Epithelial cell of proximal tubule (primary cell): ENCODE results near the gene DCAF4. TPM values are rescaled to one million over a fixed set of nuclear protein-coding genes. Genes with fewer than 3 reads are reported as not detected.

ENCODE experiments used
- DNase-seq: peaks from one replicate; pipeline ENCODE4 v3.0.0-alpha.2; 2011; ENCODE audit warnings: low read depth
- H3K4me3 ChIP-seq: 2 replicates; pipeline ENCODE4 v1.5.1; 2011; ENCODE audit warnings: low read depth, mild to moderate bottlenecking, low read length
- CTCF ChIP-seq: conservative IDR thresholded peaks from 2 replicates; pipeline ENCODE4 v1.5.1; 2012; ENCODE audit warnings: low read depth, mild to moderate bottlenecking, low read length
- total RNA-seq: library from RNA; depleted of rRNA; stranded (reverse); fragments of >200 nt; gene quantifications from 2 replicates; pipeline ENCODE4 v1.2.3, GENCODE V29; 2015

The DCAF4 gene
- total RNA-seq, 1 donor from 2014 or later: 30.9 TPM

- no peak for DNase-seq
- no peak overlapping the region for H3K4me3 ChIP-seq
Measured at GRCh38 chr14:72929316-72930080, 3.2 kb downstream of the DCAF4 start.

GRCh38 chr14:72932893-72933292 is 6.6 kb downstream of the DCAF4 start:
- DNase-seq: no peak
- H3K4me3 ChIP-seq: no peak overlapping the region
- no peak for TF ChIP-seq CTCF

More at GRCh38 chr14:72929316-72930080, 3.2 kb downstream of the DCAF4 start:
- no peak for TF ChIP-seq CTCF

- TF ChIP-seq CTCF: no peak
- no peak for DNase-seq
Measured at GRCh38 chr14:72939630-72940029, 13.4 kb downstream of the DCAF4 start.

GRCh38 chr14:72941286-72941985 is 15.2 kb downstream of the DCAF4 start:
- H3K4me3 ChIP-seq: no peak overlapping the region
- TF ChIP-seq CTCF: no peak
- DNase-seq: no peak

More at GRCh38 chr14:72939630-72940029, 13.4 kb downstream of the DCAF4 start:
- H3K4me3 ChIP-seq: no peak overlapping the region

- peak; percentile 12 for TF ChIP-seq CTCF
- no peak overlapping the region for H3K4me3 ChIP-seq
- DNase-seq: no peak
Measured at GRCh38 chr14:72942934-72943333, 16.7 kb downstream of the DCAF4 start.

- no peak overlapping the region for H3K4me3 ChIP-seq
- DNase-seq: no peak
- TF ChIP-seq CTCF: no peak
Measured at GRCh38 chr14:72943876-72944430, 17.7 kb downstream of the DCAF4 start.
